Measurements from ENCODE around the gene TSEN34.
"Not testable (repeated sequence)": the region's sequence is repeated elsewhere in the genome, so short reads cannot be mapped to it uniquely, and the experiment has no call there.

TSEN34 gene

DNA sequence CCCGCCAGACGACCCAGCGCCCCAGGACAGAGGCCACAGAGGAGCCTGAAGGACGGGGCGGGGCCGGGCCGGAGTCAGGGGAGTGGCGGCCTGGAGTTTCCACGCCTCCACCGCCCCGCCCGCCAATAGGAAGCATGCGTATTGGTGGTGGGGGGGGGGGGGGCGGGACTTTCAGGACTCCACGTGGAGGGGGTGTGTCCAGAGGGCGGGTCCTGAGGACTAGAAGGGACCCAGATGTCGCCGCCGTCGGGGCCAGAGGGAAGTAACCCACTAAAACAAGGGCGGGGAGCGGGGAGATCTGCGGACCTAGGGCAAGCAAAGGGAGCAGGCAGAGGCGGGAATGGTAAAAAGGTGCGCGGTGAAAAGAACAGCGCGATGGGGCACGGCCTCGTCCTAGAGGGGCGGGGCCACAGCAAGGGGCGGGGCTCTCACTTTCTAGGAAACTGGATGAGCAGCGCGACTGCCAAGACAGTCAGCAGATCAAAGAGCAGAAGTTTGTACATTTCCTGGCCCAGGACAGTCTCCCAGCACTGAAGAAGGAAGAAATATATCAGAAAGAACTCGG is 28.8 kb upstream of the TSEN34 start:
- peak; percentile 99 for DNase-seq

DNA sequence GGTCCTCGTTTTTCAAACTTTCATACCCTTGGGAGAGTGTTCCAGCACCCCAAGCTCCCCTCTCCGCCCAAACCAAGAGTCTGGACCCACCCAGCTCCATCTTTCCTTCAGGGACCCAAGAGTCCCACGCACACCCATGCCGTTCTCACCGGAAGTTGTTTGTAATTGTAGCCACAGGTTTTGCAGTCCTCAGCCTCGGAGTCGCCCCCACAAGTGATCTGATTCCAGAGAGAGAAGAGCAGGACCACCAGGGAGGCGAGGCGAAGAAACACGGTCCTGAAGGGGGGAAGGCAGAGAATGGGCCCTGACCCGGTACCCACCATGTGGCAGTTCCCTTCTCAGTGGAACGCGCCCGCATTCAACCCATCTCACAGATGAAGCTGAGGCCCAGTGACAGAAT is 28.2 kb upstream of the TSEN34 start:
- no peak for DNase-seq

DNA sequence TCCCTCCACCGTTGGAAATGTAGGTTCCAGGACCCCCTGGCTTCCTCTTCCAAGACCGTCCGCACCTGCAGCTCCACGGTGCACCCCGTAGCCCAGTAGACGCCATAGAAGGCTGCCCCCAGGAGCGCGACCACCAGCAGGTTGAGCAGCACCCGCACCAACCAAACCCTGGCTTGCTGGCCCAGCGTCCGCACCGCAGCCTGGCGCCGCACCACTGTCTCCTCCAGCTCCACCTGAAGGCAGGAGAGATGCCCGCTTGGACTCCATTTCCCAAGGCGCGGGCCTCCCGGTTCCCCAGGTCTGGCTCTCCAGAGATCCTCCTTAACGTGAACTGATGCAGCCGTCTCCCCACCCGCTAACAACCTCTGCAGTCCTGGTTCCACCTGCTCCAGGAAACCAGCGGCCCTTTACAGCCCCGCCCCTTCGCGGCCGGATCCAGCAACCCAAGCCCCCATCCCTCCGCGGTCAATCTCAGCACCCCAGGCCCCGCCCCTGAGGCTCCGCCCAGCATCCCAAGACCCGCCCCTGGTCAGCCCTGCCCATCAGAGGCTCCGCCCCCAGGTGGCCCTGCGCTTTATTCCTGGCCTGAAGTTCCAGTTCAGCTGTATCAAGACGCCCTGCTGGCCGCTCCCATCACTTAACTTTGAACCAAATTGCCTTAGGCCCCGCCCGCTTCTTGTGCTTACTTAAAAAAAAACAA is 26.6 kb upstream of the TSEN34 start:
- DNase-seq: peak; percentile 44

GRCh38 chr19:54165222-54165621 is 25.9 kb upstream of the TSEN34 start:
- DNase-seq: no peak

DNA sequence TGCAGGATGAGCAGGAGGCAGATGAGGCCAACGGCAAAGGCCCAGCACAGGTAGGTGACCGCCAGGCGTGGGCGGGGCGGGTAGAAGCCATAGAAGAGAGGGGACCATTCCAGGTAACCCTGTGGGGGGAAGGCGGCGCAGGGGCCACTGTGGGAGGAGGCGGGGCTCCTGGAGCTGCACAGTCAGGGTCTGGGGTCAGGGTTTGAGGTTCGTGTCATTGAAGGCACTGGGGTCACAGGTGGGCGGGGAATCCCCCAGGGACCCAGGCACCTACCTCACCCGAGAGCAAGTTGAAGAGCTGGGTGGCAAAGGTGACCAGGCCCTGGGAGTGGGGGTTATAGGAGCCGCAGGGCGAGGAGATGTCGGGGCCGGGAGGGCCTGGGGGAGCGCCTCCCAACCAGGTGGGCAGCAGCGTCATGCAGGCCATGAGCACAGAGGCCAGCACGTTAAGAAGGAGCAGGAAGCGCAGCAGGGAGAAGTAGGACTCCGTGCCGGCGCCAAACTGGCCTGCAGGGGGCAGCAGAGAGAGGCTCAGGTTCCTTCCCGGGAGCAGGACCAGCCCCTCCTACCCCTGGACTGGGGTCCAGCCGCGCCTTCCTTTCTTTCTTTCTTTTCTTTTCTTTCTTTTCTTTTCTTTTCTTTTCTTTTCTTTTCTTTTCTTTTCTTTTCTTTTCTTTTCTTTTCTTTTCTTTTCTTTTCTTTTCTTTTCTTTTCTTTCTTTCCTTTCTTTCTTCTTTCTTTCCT is 22.8 kb upstream of the TSEN34 start:
- peak; percentile 97 for DNase-seq

DNA sequence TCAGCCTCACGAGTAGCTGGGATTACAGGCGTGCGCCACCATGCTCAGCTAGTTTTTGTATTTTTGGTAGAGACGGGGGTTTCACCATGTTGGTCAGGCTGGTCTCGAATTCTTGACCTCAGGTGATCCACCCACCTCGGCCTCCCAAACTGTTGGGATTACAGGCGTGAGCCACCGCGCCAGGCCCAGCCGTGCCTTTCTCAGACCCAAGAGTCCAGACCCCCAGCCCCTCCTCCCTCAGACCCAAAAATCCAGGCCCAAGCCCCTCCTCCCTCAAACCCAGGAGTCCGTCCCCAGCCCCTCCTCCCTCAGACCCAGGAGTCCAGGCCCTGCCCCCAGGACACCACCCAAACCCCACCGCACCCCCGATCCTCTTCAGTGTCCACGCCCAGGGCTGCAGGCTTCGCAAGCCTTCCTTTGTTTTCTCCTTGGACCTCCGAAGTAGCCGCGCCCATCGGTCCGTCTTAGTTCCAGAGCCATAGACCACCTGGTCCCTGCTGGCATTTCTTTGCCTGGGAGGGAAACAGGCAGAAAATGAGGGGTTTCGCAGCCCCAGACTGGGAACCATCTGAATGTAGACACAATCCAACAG is 21.9 kb upstream of the TSEN34 start:
- DNase-seq: no peak

DNA sequence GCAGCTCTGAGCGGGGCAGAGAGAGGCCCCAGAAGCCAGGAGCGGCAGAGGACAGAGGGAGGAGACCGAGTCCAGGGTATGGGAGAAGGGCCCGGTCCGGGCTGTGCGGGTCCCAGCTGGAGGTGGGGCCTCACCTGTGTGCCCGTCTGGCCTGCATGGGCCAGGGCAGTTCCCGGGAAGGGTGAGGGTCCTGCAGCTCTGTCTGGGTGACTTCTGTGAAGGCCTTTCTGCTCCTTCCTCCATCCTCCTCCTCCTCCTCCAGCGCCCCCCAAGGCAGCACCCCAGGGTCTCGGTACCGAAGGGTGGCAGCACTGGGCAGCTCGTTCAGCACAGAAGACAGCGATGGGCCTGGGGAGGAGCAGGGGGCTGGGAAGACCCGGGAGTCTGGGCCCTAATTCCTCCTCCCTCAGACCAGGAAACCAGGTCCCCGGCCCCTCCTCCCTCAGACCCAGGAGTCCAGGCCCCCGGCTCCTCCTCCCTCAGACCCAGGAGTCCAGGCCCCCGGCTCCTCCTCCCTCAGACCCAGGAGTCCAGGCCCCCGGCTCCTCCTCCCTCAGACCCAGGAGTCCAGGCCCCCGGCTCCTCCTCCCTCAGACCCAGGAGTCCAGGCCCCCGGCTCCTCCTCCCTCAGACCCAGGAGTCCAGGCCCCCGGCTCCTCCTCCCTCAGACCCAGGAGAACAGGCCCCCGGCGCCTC is 19.2 kb upstream of the TSEN34 start:
- DNase-seq: not testable (repeated sequence)

GRCh38 chr19:54172471-54173358 is 18.4 kb upstream of the TSEN34 start, which contains the start of gene TMC4:
Gene TMC4, minus strand, starts transcription at chr19:54173160. Its CDS starts 43 bp downstream, at chr19:54173117.
- no peak for DNase-seq

DNA sequence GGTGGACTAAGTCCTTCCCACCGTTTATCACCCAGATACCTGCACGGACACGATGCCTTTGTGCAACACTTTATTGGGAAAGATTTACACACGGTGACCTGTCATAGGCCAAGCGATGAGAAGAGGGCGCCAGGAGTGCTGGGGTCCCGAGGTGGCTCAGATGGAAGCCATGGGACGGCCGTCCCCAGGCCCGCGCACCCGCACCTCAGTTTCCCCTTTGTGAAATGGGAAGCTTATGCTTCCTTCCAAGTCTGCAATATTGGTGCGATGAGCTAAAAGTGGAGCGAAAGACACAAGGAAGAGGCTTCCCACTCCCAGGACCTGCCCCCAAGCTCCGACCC is 17.8 kb upstream of the TSEN34 start:
- no peak for DNase-seq

GRCh38 chr19:54173951-54174834 is 16.9 kb upstream of the TSEN34 start:
- DNase-seq: no peak

- DNase-seq: peak; percentile 29
Observed at GRCh38 chr19:54178581-54179261, 12.4 kb upstream of the TSEN34 start.

DNA sequence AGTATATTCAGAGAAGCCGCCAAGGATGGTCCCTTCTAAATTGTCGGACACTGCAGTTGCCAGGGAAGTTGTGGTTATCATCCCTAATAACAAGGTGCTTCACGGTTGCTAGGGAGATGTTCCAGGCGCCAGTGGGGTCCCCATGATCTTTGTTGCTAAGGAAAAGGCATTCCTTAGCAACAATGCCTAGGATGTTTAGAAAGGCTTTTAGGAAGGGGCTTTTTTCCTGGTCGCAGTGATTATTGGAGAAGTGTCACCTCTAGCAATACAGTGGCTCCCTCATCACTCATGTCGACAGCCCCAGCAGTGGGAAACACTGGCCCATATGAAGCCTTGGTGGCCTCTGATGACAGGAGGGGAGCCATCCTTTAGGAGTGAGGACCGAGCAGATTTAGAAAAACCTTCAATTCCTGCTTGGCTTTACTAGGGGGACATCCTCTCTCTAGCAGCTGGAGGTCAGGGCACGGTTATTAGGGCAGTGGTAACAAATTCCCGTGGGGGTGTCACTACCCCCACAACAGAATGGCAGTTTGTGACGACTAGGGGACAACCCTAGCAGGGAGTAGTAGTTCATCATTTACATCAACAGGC is 11.8 kb upstream of the TSEN34 start:
- no peak for DNase-seq

GRCh38 chr19:54179921-54180461 is 11.1 kb upstream of the TSEN34 start:
- no peak for DNase-seq

DNA sequence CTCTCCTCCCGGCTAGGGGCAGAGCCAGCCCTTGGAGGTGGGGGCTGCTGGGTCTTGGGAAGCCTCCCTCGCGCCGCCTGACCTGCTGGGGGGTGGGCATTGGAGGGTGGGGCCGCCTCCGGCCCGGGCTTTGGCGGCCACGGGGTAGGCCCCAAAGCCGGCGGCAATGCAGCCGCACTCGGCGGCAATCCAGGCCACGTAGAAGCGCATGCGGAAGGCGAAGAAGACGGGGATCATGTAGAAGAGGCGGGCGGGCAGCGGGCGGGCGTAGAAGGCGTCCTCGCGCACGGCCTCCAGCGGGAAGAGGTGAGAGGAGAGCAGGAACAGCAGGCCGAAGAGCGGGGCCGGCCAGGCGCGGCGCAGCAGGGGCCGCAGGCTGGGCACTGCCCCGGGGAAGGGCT is 10.4 kb upstream of the TSEN34 start:
- no peak for DNase-seq

DNA sequence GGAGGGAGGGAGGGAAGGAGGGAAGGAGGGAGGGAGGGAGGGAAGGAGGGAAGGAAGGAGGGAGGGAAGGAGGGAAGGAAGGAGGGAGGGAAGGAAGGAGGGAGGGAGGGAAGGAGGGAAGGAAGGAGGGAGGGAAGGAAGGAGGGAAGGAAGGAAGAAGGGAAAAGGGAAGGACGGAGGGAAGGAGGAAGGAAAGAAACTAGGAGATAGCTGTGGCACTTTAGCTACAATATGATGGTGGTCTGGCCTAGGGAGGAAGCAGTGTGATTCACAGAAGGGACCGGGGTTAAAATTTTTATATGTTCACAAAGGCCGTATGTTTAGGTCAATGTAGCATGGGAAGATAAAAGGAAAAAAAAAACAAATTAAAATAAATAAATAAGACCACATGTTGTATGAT is 9.2 kb upstream of the TSEN34 start:
- not testable (repeated sequence) for DNase-seq

- no peak for DNase-seq
Observed at GRCh38 chr19:54183431-54183830, 7.7 kb upstream of the TSEN34 start.

DNA sequence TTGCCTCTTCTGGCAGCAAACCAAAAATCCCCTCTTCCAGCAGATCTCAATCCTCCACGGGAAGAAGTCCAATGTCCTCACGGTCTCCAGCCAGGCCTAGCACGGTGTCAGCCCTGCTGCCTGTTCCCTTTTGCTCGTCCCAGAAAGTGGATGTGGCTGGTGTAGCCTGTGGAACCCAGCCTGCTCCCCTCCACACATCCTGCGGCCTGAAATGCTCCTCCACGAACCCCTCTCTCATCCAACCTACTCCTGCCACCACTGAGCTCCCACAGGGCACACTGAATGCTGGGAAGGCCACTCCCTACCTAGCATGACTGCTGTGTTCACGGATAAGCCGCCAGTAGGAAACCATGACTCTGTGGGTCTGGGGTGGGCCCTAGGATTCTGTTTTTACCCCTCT is 4.8 kb upstream of the TSEN34 start:
- no peak for DNase-seq

DNA sequence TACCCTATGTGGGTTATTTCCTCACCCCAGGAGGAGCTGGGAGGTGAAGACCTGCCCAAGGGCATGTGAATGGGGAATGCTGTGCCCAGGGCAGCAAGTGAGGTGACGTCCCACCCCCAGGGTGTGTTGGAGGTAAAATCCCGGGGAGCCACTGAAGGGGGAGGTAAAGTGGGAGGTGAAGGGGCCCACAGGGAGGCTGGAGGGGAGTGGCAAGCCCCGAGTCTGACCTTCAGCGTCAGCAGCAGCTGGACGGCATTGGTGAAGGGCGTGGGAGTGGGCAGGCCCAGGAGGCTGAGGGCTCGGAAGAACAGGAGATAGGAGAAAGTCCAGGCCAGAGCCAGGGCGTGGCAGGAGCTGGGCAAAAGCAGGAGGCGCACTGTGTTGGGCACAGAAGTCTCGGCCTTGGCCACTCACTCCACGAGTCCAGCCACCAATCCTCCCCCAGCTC is 4.2 kb upstream of the TSEN34 start:
- no peak for DNase-seq

DNA sequence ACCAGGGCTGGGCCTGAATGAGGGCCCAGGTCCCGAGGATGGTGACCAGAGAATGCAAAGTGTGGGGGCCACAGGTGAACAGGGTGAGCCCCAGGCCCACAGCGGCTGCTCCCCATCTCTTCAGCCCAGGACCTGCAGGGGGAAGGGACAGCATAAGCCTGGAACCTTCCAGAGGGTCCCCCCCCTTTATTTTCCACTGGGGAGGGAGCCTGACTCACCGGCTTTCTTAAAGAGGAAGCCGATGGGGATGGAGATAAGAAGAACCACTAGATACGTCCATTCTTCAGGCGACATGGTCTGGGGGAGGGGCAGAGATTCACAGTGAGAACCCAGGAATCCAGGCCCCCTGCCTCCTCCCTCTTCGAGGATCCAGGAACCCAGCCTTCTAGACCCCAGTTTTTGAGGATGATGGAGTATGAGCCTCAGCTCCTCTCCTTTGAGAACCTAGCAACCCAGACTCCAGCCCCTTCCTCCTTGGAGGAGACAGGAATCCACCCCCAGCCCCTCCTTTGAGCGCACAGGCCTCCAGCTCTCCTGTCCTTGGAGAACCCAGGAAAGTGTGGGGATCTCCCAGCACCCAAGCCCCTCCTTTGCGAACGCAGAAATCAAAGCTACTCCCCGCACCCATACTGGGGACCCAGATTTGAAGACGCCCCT is 2.8 kb upstream of the TSEN34 start:
- peak; percentile 93 for DNase-seq
